Lower lobe of right lung (tissue), 2 donors: ENCODE results near the gene SLC39A12. TPM values are rescaled to one million over a fixed set of nuclear protein-coding genes. Genes with fewer than 3 reads are reported as not detected.

Experiments used
- ATAC-seq, 2 donors: fragments of 200-7000 bp; cut with Tn5 transposase; one replicate each; pipeline ENCODE4 v1.9.1; 2020 to 2022; ENCODE audit warnings: mild to moderate bottlenecking in 2 of 2, moderate library complexity in 2 of 2
- DNase-seq: peaks from one replicate; pipeline ENCODE4 v3.0.0-alpha.2; 2020
- H3K27ac ChIP-seq: fragments of 200-600 bp; one replicate; pipeline ENCODE4 v1.8.0; 2022
- H3K27me3 ChIP-seq: fragments of 200-600 bp; one replicate; pipeline ENCODE4 v1.8.0; 2022; ENCODE audit warnings: low read depth
- H3K36me3 ChIP-seq: fragments of 200-600 bp; one replicate; pipeline ENCODE4 v1.8.0; 2022; ENCODE audit warnings: mild to moderate bottlenecking
- H3K4me1 ChIP-seq: fragments of 200-600 bp; one replicate; pipeline ENCODE4 v1.8.0; 2022
- H3K4me3 ChIP-seq: fragments of 200-600 bp; one replicate; pipeline ENCODE4 v1.8.0; 2022; ENCODE audit warnings: mild to moderate bottlenecking
- H3K9me3 ChIP-seq: fragments of 200-600 bp; one replicate; pipeline ENCODE4 v1.8.0; 2022
- intact Hi-C: fragments of 100-400 bp; cut with DNase I; formaldehyde crosslinking; loops from one replicate; pipeline ENCODE4 v1.11.0; 2022
- total RNA-seq: library from RNA; stranded (reverse); fragmentation: NEBNext Ultra II Directional; extraction: Animal tissue kit (Norgen Biotek cat#: 25700); gene quantifications from one replicate; pipeline ENCODE4 v1.2.1, GENCODE V29; 2021
- TF ChIP-seq, protein P1 (sequence below): fragments of 200-600 bp; IDR thresholded peaks from one replicate; pipeline ENCODE4 v1.8.0; 2022; ENCODE audit warnings: antibody characterized with exemption, mild to moderate bottlenecking
- donor health status: DM: no; HTN: yes; CAD: no; lungs with severe emphysema.

SLC39A12 gene
- total RNA-seq, 1 donor from 2014 or later = 0.41 TPM

DNA sequence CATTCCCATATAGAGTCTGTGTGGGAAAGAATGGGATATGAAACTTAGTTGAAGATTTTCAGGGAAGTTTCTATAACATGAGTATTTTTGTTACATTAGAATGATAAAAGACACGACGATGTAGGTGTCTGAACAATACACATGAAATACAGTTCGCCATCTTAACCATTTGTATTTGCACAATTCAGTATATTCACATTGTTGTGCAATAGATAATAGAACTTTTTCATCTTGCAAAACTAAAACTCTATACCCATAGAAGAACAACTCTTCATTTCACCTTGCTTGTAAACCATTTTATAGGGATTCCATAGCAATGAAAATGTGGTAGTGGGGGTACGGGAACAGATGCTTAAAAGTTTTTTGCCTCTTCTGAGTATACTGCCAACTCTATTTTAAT is 32.8 kb downstream of the SLC39A12 start:
- Histone ChIP-seq H3K4me1 (no peaks in the 10 kb centered on the region), H3K9me3 (no peaks in the 10 kb centered on the region), H3K36me3 (no peaks in the 10 kb centered on the region), H3K27ac (no peak overlapping the region), H3K4me3 (no peak overlapping the region), H3K27me3 (no peaks in the 10 kb centered on the region)
- DNase-seq (no peak), ATAC-seq (no peak)
- intact Hi-C loops = no loop called here
- TF ChIP-seq, protein P1, sequence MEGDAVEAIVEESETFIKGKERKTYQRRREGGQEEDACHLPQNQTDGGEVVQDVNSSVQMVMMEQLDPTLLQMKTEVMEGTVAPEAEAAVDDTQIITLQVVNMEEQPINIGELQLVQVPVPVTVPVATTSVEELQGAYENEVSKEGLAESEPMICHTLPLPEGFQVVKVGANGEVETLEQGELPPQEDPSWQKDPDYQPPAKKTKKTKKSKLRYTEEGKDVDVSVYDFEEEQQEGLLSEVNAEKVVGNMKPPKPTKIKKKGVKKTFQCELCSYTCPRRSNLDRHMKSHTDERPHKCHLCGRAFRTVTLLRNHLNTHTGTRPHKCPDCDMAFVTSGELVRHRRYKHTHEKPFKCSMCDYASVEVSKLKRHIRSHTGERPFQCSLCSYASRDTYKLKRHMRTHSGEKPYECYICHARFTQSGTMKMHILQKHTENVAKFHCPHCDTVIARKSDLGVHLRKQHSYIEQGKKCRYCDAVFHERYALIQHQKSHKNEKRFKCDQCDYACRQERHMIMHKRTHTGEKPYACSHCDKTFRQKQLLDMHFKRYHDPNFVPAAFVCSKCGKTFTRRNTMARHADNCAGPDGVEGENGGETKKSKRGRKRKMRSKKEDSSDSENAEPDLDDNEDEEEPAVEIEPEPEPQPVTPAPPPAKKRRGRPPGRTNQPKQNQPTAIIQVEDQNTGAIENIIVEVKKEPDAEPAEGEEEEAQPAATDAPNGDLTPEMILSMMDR = no peak

DNA sequence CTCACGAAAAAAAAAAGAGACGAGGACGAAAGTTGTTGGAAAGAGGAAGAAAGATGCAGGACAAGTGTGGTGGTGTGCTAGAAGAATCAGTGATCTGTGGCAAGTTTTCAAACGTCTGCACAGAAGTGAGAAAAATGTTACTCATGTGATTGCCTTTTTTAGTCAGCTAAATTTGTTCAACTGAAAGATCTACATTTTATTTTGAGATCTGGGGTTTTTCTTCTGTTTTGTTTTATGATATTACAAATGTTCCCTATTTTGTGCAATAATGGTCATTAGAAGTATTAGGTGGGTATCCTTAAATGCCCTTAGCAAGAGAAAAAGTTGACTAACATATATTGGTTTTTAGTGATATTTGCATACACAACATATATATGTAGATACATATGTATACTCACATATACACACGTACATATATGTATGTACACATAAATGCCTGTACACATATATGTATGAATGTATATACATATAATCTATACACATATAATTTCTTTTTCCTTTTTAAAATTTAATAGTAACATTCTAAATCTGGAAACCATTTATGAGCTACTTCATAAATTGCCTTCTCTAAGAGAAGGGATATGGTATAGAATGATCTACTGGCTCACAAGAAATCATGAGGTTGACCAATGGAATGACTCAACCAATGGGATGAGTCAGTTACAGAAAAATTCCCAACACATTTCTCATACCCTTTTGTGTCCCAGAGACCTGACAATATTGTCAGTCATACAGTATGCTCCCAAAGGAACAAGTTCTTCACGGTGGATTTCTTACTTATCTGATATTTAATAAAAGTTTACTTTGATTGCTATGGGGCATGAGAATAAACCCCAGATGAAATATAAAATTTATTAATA is 38.4 kb downstream of the SLC39A12 start:
- DNase-seq = no peak
- H3K36me3 ChIP-seq = no peaks in the 10 kb centered on the region
- no peak overlapping the region for H3K27ac ChIP-seq
- H3K27me3 ChIP-seq = no peaks in the 10 kb centered on the region
- ATAC-seq = no peak
- no peak overlapping the region for H3K4me3 ChIP-seq
- no peaks in the 10 kb centered on the region for H3K4me1 ChIP-seq
- H3K9me3 ChIP-seq = no peaks in the 10 kb centered on the region
- TF ChIP-seq, protein P1 = no peak
- intact Hi-C loops = no loop called here

DNA sequence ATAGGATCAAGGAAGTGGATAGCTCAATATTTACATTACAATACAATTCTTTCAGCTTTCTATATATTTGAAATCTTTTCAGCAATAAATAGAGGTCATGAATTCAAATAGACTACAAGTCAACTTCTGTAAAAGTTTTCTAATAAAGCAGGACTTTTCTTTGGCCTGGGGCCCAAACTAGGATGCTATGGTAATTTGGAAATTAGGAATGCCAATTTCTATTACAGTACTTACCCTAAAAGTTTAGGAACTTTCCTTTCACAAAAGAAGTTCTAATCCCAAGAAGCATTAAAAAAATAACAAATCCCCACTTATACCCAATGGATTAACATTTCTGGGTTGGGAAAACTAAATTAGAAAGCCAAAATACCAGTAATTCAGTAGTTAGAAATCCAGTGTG is 40.5 kb downstream of the SLC39A12 start:
- DNase-seq (no peak), ATAC-seq (no peak)
- H3K4me1 ChIP-seq = no peaks in the 10 kb centered on the region
- intact Hi-C loops = no loop called here
- no peak overlapping the region for H3K27ac ChIP-seq
- no peaks in the 10 kb centered on the region for H3K27me3 ChIP-seq
- H3K36me3 ChIP-seq = no peaks in the 10 kb centered on the region
- TF ChIP-seq, protein P1 = no peak
- H3K9me3 ChIP-seq = no peaks in the 10 kb centered on the region
- no peak overlapping the region for H3K4me3 ChIP-seq

DNA sequence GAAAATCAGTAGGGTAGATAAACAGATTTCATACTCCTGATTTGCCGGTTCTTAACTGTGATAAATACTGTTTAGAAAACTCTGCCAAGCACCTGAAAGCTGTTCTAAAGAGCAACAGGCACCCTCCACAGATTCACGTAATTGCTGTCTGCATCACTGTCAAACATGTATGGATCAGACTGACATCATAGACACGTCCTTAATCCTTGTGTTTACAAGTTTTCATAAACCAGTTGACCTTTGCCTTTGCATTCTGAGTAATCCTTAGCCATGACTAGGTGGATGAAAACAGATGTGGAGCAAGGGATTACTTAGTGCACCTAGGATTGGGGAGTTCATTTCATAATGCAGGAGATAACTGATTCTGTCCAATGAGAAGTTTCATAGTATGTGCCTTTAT is 41.6 kb downstream of the SLC39A12 start:
- no peaks in the 10 kb centered on the region for H3K4me1 ChIP-seq
- H3K4me3 ChIP-seq = no peak overlapping the region
- no peaks in the 10 kb centered on the region for H3K9me3 ChIP-seq
- ATAC-seq (no peak), DNase-seq (no peak)
- H3K27me3 ChIP-seq = no peaks in the 10 kb centered on the region
- intact Hi-C loops = no loop called here
- no peaks in the 10 kb centered on the region for H3K36me3 ChIP-seq
- TF ChIP-seq, protein P1 = no peak
- no peak overlapping the region for H3K27ac ChIP-seq

DNA sequence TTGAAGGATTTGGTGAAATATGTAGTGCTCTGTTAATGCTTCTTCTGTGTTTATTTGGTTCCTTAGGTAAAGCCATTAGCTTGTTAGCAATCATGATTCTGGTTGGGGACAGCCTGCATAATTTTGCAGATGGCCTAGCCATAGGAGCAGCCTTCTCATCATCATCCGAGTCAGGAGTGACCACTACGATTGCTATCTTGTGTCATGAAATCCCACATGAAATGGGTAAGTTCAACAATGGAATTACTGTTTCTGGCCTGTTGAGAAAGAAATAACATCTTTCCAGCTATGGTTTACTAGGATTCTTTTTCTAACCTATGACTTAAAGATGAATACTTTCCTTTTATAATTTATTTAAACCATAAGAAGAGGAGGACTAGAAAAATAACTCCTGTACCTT is 48.9 kb downstream of the SLC39A12 start:
- H3K27ac ChIP-seq = no peak overlapping the region
- no peaks in the 10 kb centered on the region for H3K27me3 ChIP-seq
- H3K4me3 ChIP-seq = no peak overlapping the region
- no peaks in the 10 kb centered on the region for H3K9me3 ChIP-seq
- ATAC-seq (no peak), DNase-seq (no peak)
- TF ChIP-seq, protein P1 = no peak
- no peaks in the 10 kb centered on the region for H3K36me3 ChIP-seq
- intact Hi-C loops = no loop called here
- H3K4me1 ChIP-seq = peaks cover 4% of the 10 kb centered on the region
